ENCODE measurements around the gene DDX53.

DDX53 gene

DNA sequence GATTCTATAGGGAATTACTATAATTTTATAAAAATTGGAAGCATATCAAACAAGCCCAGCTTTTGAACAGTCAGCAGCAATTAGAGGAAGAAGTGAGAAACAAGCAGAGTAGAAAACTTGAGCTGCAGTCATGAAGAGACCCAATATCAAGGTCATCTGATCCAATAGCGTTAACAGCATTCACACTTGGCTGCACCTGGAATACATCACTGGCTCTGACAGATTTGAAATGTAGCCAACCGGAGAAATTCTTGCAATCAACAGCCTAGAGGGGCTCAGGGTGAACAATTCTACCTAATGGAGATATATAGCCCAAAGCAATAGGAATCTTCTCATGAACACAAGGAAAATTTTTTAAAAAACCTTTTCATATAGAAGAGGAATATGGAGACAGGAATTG is 13.6 kb downstream of the DDX53 start:
- no peaks in the 10 kb centered on the region for H3K36me3 ChIP-seq (replicated peaks)
- H3K27me3 ChIP-seq (replicated peaks): no peaks in the 10 kb centered on the region
- no peak for DNase-seq
- in situ Hi-C loops (cut with HindIII; ENCODE audit: low pct_ligation_motif_present, low sequenced_read_pairs): no loop called here
- no peak overlapping the region for H3K4me3 ChIP-seq (ENCODE audit: low read depth, low read length)
- TF ChIP-seq CTCF (IDR thresholded peaks at IDR 0.05; ENCODE audit: low read depth, low read length, missing control alignments): no peak
- no peak overlapping the region for H3K27ac ChIP-seq

DNA sequence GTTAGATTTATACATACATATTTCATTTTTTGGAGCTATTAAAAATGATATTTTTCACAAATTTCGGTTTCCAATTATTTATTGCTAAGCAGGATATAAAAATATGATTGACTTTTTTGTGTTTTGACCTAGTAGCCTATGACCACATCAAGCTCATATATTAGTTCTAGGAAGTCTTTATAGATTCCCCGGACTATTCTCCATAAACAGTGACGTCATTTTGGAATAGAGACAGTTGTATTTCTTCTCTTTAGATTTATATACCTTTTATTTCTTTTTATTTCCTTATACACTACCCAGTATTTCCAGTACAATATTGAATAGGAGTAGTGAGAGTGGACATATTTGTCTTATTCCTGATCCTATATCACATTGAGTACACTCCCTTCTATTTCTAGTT is 31.8 kb downstream of the DDX53 start:
- in situ Hi-C loops (cut with HindIII; ENCODE audit: low pct_ligation_motif_present, low sequenced_read_pairs): no loop called here
- no peak overlapping the region for H3K4me3 ChIP-seq (ENCODE audit: low read depth, low read length)
- no peaks in the 10 kb centered on the region for H3K36me3 ChIP-seq (replicated peaks)
- no peak for TF ChIP-seq CTCF (IDR thresholded peaks at IDR 0.05; ENCODE audit: low read depth, low read length, missing control alignments)
- H3K27ac ChIP-seq: no peak overlapping the region
- DNase-seq: no peak
- no peaks in the 10 kb centered on the region for H3K27me3 ChIP-seq (replicated peaks)

- H3K36me3 ChIP-seq (replicated peaks): no peaks in the 10 kb centered on the region
- no peak overlapping the region for H3K4me3 ChIP-seq (ENCODE audit: low read depth, low read length)
- H3K27me3 ChIP-seq (replicated peaks): no peaks in the 10 kb centered on the region
- in situ Hi-C loops (cut with HindIII; ENCODE audit: low pct_ligation_motif_present, low sequenced_read_pairs): no loop called here
- no peak for DNase-seq
- H3K27ac ChIP-seq: no peak overlapping the region
- TF ChIP-seq CTCF (IDR thresholded peaks at IDR 0.05; ENCODE audit: low read depth, low read length, missing control alignments): peak; percentile 15
Observed at GRCh38 chrX:23035493-23035892, 35.7 kb downstream of the DDX53 start.

DNA sequence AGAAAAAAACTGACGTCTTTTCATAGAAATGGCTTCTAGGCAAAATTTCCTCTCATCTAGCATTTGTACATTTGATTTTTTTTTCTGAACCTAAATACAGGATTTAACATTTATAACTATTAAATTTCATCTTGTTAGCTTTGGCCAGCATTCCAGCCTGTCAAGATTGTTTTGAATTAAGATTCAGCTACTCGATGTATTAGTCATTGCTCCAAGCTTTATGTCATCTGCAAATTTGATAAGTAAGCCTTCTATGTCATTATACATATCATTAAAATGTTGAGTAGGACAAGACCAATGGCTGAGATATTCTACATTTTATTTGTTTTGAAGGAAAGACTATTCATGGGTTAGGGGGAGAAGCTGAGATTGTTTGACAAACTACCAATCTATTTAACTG is 46.7 kb downstream of the DDX53 start:
- Histone ChIP-seq H3K36me3 (replicated peaks) (no peaks in the 10 kb centered on the region), H3K27me3 (replicated peaks) (no peaks in the 10 kb centered on the region), H3K27ac (no peak overlapping the region), H3K4me3 (ENCODE audit: low read depth, low read length) (no peak overlapping the region)
- DNase-seq: no peak
- TF ChIP-seq CTCF (IDR thresholded peaks at IDR 0.05; ENCODE audit: low read depth, low read length, missing control alignments): no peak
- in situ Hi-C loops (cut with HindIII; ENCODE audit: low pct_ligation_motif_present, low sequenced_read_pairs): no loop called here

DNA sequence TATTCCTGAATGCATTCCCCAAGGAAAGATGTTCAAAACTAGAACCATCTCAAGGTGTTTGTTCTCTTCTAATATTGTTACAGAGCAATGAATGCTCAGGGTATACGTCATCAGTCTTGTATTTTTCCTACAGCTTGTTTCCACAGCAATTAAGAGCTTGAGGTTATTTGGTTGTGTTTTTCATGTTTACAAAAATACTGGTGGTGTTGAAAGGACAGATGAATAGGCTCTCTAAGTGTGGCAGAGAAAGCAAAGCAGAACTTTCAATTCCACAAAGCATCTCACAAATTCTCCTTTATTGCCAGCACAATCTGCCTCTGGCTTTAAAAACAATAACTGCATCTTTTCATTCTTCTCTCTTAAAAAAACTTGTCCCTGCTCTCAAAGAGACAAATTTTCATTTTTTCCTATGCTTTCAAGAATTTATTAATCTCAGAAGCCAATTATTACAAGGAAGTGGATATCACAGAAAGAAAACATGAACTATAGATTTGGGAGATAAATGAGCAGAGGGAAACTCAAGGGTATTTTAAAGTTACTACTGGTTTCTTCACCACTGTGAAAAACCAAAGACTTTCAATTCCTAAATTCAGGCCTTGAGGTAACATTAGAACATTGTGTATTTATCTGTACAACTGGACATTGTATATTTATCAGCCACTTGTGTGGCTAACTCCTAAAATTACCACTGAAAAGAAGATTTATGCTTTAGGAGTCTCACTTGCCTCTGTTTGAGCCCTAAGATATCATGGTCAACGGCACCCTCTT is 49.2 kb downstream of the DDX53 start:
- H3K27me3 ChIP-seq (replicated peaks): no peaks in the 10 kb centered on the region
- no peak for DNase-seq
- H3K4me3 ChIP-seq (ENCODE audit: low read depth, low read length): no peak overlapping the region
- H3K36me3 ChIP-seq (replicated peaks): no peaks in the 10 kb centered on the region
- in situ Hi-C loops (cut with HindIII; ENCODE audit: low pct_ligation_motif_present, low sequenced_read_pairs): no loop called here
- no peak for TF ChIP-seq CTCF (IDR thresholded peaks at IDR 0.05; ENCODE audit: low read depth, low read length, missing control alignments)
- no peak overlapping the region for H3K27ac ChIP-seq

- no peak overlapping the region for H3K27ac ChIP-seq
- no peak for TF ChIP-seq CTCF (IDR thresholded peaks at IDR 0.05; ENCODE audit: low read depth, low read length, missing control alignments)
- no peaks in the 10 kb centered on the region for H3K27me3 ChIP-seq (replicated peaks)
- no peaks in the 10 kb centered on the region for H3K36me3 ChIP-seq (replicated peaks)
- no peak overlapping the region for H3K4me3 ChIP-seq (ENCODE audit: low read depth, low read length)
- in situ Hi-C loops (cut with HindIII; ENCODE audit: low pct_ligation_motif_present, low sequenced_read_pairs): no loop called here
- no peak for DNase-seq
Observed at GRCh38 chrX:23052324-23052723, 52.6 kb downstream of the DDX53 start.
